ENCODE measurements around the gene ATP6V1B1.

ATP6V1B1 gene

GRCh38 chr2:70962211-70962884 is 26.6 kb downstream of the ATP6V1B1 start:
- no peak for TF ChIP-seq CTCF (IDR thresholded peaks at IDR 0.05; ENCODE audit: low read depth, low read length)
- no peak for DNase-seq (ENCODE audit: low read depth in 2 of 2)
- no peak overlapping the region for H3K4me3 ChIP-seq (replicated peaks in 1 of 2; ENCODE audit: low read depth in 2 of 2, low read length in 2 of 2)

GRCh38 chr2:70962885-70963878 is 27.5 kb downstream of the ATP6V1B1 start:
- H3K4me3 ChIP-seq (replicated peaks in 1 of 2; ENCODE audit: low read depth in 2 of 2, low read length in 2 of 2): no peak overlapping the region
- no peak for TF ChIP-seq CTCF (IDR thresholded peaks at IDR 0.05; ENCODE audit: low read depth, low read length)
- no peak for DNase-seq (ENCODE audit: low read depth in 2 of 2)

- H3K4me3 ChIP-seq (replicated peaks in 1 of 2; ENCODE audit: low read depth in 2 of 2, low read length in 2 of 2): no peak overlapping the region
- no peak for DNase-seq (ENCODE audit: low read depth in 2 of 2)
- no peak for TF ChIP-seq CTCF (IDR thresholded peaks at IDR 0.05; ENCODE audit: low read depth, low read length)
Observed at GRCh38 chr2:70964133-70964532, 28.4 kb downstream of the ATP6V1B1 start.

- peak; percentile 78 for TF ChIP-seq CTCF (IDR thresholded peaks at IDR 0.05; ENCODE audit: low read depth, low read length)
- peak; percentile 70 to 75 for DNase-seq (ENCODE audit: low read depth in 2 of 2)
- peak overlapping the region; percentile 49 to 53 for H3K4me3 ChIP-seq (replicated peaks in 1 of 2; ENCODE audit: low read depth in 2 of 2, low read length in 2 of 2)
Observed at GRCh38 chr2:70964596-70965386, 29.1 kb downstream of the ATP6V1B1 start.

- DNase-seq (ENCODE audit: low read depth in 2 of 2): no peak
- no peak for TF ChIP-seq CTCF (IDR thresholded peaks at IDR 0.05; ENCODE audit: low read depth, low read length)
- no peak overlapping the region for H3K4me3 ChIP-seq (replicated peaks in 1 of 2; ENCODE audit: low read depth in 2 of 2, low read length in 2 of 2)
Observed at GRCh38 chr2:70965506-70965905, 29.8 kb downstream of the ATP6V1B1 start.

GRCh38 chr2:70966681-70967080 is 31.0 kb downstream of the ATP6V1B1 start:
- TF ChIP-seq CTCF (IDR thresholded peaks at IDR 0.05; ENCODE audit: low read depth, low read length): no peak
- no peak for DNase-seq (ENCODE audit: low read depth in 2 of 2)
- no peak overlapping the region for H3K4me3 ChIP-seq (replicated peaks in 1 of 2; ENCODE audit: low read depth in 2 of 2, low read length in 2 of 2)

All from cardiac fibroblast (primary cell).